Measurements from ENCODE around the gene UNCX. TPM values are rescaled to one million over a fixed set of nuclear protein-coding genes. Genes with fewer than 3 reads are reported as not detected.
"Not testable (repeated sequence)": the region's sequence is repeated elsewhere in the genome, so short reads cannot be mapped to it uniquely, and the experiment has no call there.

Gene UNCX
- total RNA-seq, 6 experiments from 2014 or later: not detected

- intact Hi-C loops (cut with DNase I): no loop called here
- Histone ChIP-seq H3K27me3 (no peaks in the 10 kb centered on the region), H3K4me3 (no peak overlapping the region), H3K4me1 (no peaks in the 10 kb centered on the region), H3K9me3 (no peaks in the 10 kb centered on the region), H3K27ac (no peak overlapping the region), H3K36me3 (no peaks in the 10 kb centered on the region)
- ATAC-seq (no peak), DNase-seq (no peak)
- TF ChIP-seq CTCF (IDR thresholded peaks at IDR 0.05) (no peak), POLR2A (IDR thresholded peaks at IDR 0.05) (no peak)
- WGBS (ENCODE audit: insufficient coverage, low coverage, low lambda C conversion rate, missing lambda C conversion rate): 90% methylated on average over 2 of the region's 19 CpGs
These were observed 32.6 kb upstream of the UNCX start for GRCh38 chr7:1200045-1200444.

- H3K36me3 ChIP-seq: no peaks in the 10 kb centered on the region
- H3K4me1 ChIP-seq: no peaks in the 10 kb centered on the region
- 70% methylated on average over 13 of the region's 15 CpGs for WGBS (ENCODE audit: insufficient coverage, low coverage, low lambda C conversion rate, missing lambda C conversion rate)
- intact Hi-C loops (cut with DNase I): no loop called here
- ATAC-seq (no peak), DNase-seq (no peak)
- H3K27ac ChIP-seq: no peak overlapping the region
- H3K27me3 ChIP-seq: no peaks in the 10 kb centered on the region
- no peak for TF ChIP-seq POLR2A (IDR thresholded peaks at IDR 0.05)
- no peak for TF ChIP-seq CTCF (IDR thresholded peaks at IDR 0.05)
- no peak overlapping the region for H3K4me3 ChIP-seq
- no peaks in the 10 kb centered on the region for H3K9me3 ChIP-seq
These were observed 30.8 kb upstream of the UNCX start for GRCh38 chr7:1201916-1202315.

- H3K27ac ChIP-seq; intact Hi-C loops (cut with DNase I); H3K4me1 ChIP-seq; H3K27me3 ChIP-seq; H3K9me3 ChIP-seq; H3K4me3 ChIP-seq; DNase-seq; ATAC-seq; H3K36me3 ChIP-seq: not testable (repeated sequence)
- WGBS (ENCODE audit: insufficient coverage, low coverage, low lambda C conversion rate, missing lambda C conversion rate): 84% methylated on average over 6 of the region's 6 CpGs
These were observed 29.8 kb upstream of the UNCX start for GRCh38 chr7:1202914-1203313.

- WGBS (ENCODE audit: insufficient coverage, low coverage, low lambda C conversion rate, missing lambda C conversion rate): 62% methylated on average over 6 of the region's 19 CpGs
- Histone ChIP-seq H3K27ac (no peak overlapping the region), H3K9me3 (no peaks in the 10 kb centered on the region), H3K4me3 (no peak overlapping the region), H3K4me1 (no peaks in the 10 kb centered on the region), H3K27me3 (no peaks in the 10 kb centered on the region), H3K36me3 (no peaks in the 10 kb centered on the region)
- ATAC-seq (no peak), DNase-seq (no peak)
- TF ChIP-seq POLR2A (IDR thresholded peaks at IDR 0.05) (no peak), CTCF (IDR thresholded peaks at IDR 0.05) (no peak)
- intact Hi-C loops (cut with DNase I): no loop called here
These were observed 28.1 kb upstream of the UNCX start for GRCh38 chr7:1204460-1205140.

GRCh38 chr7:1205742-1206141 lies 26.9 kb upstream of the UNCX start:
- WGBS (ENCODE audit: insufficient coverage, low coverage, low lambda C conversion rate, missing lambda C conversion rate): 87% methylated on average over 7 of the region's 7 CpGs
- DNase-seq; intact Hi-C loops (cut with DNase I); H3K27me3 ChIP-seq; H3K27ac ChIP-seq; H3K4me1 ChIP-seq; H3K36me3 ChIP-seq; H3K4me3 ChIP-seq; ATAC-seq; H3K9me3 ChIP-seq: not testable (repeated sequence)
